Endothelial cell (in vitro differentiated cells): Measurements from ENCODE around the gene SLC6A18. TPM values are rescaled to one million over a fixed set of nuclear protein-coding genes. Genes with fewer than 3 reads are reported as not detected.

Experiments
- DNase-seq: peaks from one replicate; pipeline ENCODE4 v3.0.0; 2021; ENCODE audit warnings: low spot score
- H3K27ac Mint-ChIP-seq: one replicate; pipeline ENCODE4 v1.8.0; 2021; ENCODE audit warnings: mixed read lengths, inconsistent platforms; ENCODE audit not compliant: unreplicated experiment
- H3K27me3 Mint-ChIP-seq: one replicate; pipeline ENCODE4 v1.8.0; 2021; ENCODE audit warnings: mild to moderate bottlenecking, moderate library complexity, mixed read lengths, inconsistent platforms; ENCODE audit not compliant: unreplicated experiment
- H3K36me3 Mint-ChIP-seq: one replicate; pipeline ENCODE4 v1.8.0; 2021; ENCODE audit warnings: mild to moderate bottlenecking, low read depth, mixed read lengths, inconsistent platforms; ENCODE audit not compliant: unreplicated experiment
- H3K4me1 Mint-ChIP-seq: one replicate; pipeline ENCODE4 v1.8.0; 2021; ENCODE audit warnings: mild to moderate bottlenecking, mixed read lengths, inconsistent platforms; ENCODE audit not compliant: unreplicated experiment
- H3K4me3 Mint-ChIP-seq: one replicate; pipeline ENCODE4 v1.8.0; 2021; ENCODE audit warnings: mild to moderate bottlenecking, mixed read lengths, inconsistent platforms; ENCODE audit not compliant: unreplicated experiment
- H3K9me3 Mint-ChIP-seq: one replicate; pipeline ENCODE4 v1.8.0; 2021; ENCODE audit warnings: mixed read lengths, inconsistent platforms; ENCODE audit not compliant: unreplicated experiment
- CTCF ChIP-seq: fragments of 200-600 bp; sonication (generic); IDR thresholded peaks from one replicate; pipeline ENCODE4 v1.5.0; 2021; ENCODE audit warnings: antibody characterized with exemption; ENCODE audit not compliant: unreplicated experiment
- total RNA-seq: library from RNA; stranded (reverse); fragmentation: NEBNext Ultra II Directional; extraction: Animal tissue kit (Norgen Biotek cat#: 25700); gene quantifications from one replicate; pipeline ENCODE4 v1.2.1, GENCODE V29; 2021; ENCODE audit not compliant: unreplicated experiment

Gene SLC6A18
- total RNA-seq, 1 donor from 2014 or later, result not detected

DNA sequence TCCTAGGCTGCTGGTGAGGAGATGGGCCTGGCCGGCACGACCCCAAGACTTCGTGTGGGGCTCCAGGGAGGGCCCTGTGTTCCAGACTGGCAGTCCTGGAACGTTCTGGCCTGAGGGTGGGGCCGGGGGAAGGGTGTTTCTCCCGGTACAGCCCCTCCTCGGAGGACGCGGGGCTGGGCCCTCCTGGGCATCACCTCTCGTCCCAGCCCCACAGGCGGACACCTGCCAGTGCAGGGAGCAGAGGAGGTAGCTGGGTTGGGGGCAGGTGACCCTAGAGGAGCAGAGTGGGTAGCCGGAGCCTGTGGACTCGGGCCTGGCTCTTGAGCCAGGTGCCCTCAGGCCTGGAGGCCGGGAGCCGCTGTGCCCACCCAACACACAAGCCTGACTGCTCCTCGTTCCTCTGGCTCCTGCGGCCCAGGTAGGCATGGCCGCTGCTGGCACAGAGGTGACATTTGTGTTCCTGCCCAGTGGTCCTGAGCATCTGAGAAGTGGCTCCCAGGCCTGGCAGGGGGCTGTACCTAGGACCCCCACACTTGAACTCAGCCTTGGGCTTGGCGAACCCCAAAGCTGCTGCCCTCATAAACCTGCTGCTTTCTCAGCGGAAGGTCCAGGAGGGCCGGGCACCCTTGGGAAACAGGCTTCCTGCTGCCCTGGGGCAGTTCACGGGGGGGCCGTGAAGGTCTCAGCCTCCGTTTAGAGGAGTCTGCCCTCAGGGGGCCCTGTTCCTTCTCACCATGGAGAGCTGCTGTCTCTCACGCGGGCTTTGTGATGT is 23.0 kb upstream of the SLC6A18 start:
- Mint-ChIP-seq H3K4me1 (peaks cover 3% of the 10 kb centered on the region), H3K27ac (no peak overlapping the region), H3K4me3 (no peak overlapping the region), H3K36me3 (no peaks in the 10 kb centered on the region), H3K9me3 (no peaks in the 10 kb centered on the region), H3K27me3 (peaks cover 12% of the 10 kb centered on the region)
- TF ChIP-seq CTCF, result no peak
- DNase-seq, result no peak

GRCh38 chr5:1202798-1203185 is 22.4 kb upstream of the SLC6A18 start:
- H3K4me3 Mint-ChIP-seq, result no peak overlapping the region
- H3K27me3 Mint-ChIP-seq, result peaks cover 17% of the 10 kb centered on the region
- H3K9me3 Mint-ChIP-seq, result no peaks in the 10 kb centered on the region
- H3K4me1 Mint-ChIP-seq, result peaks cover 3% of the 10 kb centered on the region
- H3K36me3 Mint-ChIP-seq, result no peaks in the 10 kb centered on the region
- H3K27ac Mint-ChIP-seq, result no peak overlapping the region
- no peak for DNase-seq
- TF ChIP-seq CTCF, result no peak

DNA sequence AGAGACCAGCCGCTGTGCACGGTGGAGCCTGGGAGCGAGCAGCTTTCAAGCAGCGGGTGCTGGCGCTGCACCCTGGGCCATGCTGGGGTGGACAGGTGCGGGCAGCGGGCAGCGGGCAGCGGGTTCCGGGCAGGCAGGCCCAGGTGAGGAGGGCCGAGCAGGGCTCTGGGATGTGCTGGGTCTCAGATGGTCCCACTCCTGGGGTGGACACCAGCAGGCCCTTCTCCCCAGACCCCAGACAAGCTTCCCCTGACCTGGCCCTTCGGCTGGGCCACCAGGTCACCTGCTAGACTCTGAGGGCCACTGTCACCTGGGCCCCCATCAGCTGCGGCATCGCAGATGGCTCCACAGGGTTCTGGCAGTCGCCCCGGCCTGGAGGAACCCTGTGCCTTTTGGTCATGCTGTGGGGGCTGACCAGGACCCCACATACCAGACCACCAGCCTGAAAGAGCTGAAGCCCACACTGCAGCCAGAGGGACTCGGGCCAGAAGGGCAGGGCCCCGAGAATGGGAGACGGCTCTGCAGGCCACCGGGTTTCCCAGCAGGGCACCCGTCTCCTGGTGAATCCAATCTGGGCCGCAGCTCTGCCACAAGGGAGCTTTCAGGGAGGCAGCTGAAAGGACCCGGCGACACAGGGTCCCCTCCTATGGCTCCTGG is 21.7 kb upstream of the SLC6A18 start:
- no peak for TF ChIP-seq CTCF
- Mint-ChIP-seq H3K9me3 (no peaks in the 10 kb centered on the region), H3K36me3 (no peaks in the 10 kb centered on the region), H3K27me3 (peaks cover 18% of the 10 kb centered on the region), H3K4me1 (peaks cover 3% of the 10 kb centered on the region), H3K27ac (no peak overlapping the region), H3K4me3 (no peak overlapping the region)
- DNase-seq, result no peak

DNA sequence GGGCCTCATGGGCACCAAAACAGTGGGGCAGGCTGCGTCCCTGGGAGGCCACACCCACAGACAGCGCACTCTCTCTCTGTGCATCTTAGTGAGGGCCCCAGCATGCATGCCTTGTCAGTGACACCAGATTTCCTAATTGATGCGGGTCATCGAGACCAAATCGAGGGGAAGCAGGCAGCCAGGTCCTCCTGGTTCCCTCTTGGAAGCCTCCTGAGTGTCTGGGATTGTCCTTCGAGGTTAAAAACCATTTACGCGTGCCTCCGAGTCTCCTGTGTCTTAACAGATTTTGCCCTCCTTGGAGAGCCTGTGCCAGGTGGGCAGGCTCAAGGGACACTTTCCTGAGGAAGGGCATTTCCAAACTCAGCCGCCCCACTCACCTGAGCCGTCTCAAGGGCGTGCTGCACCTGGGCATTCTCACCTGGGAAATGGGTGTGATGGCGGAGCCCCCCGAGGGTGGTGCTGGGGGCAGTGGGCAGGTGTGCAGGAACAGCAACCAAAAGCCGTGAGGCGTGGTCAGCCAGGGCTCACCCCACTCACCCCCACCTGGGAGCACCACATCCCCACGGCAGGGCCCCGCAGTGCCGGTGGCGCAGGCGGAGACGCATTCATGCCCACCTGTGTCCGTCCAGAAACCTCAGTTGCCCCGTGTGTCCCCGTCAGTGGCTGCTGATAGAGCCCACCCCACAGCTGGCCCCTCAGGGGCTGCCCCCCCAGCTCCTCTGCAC is 21.1 kb upstream of the SLC6A18 start:
- H3K9me3 Mint-ChIP-seq, result no peaks in the 10 kb centered on the region
- no peak overlapping the region for H3K27ac Mint-ChIP-seq
- H3K4me1 Mint-ChIP-seq, result peaks cover 3% of the 10 kb centered on the region
- DNase-seq, result no peak
- peaks cover 18% of the 10 kb centered on the region for H3K27me3 Mint-ChIP-seq
- no peak overlapping the region for H3K4me3 Mint-ChIP-seq
- TF ChIP-seq CTCF, result no peak
- H3K36me3 Mint-ChIP-seq, result no peaks in the 10 kb centered on the region
